NCI-H146 treated with DMSO at 0.1 percent for 48 hours (cell line): ENCODE data around the gene BORCS5.
A peak's percentile ranks its signal among the peaks of the same experiment; 100 is the strongest.

Experiments
- DNase-seq: peaks from one replicate; lab custom pipeline; 2025; ENCODE audit not compliant: unreplicated experiment; lab: John Stamatoyannopoulos, UW

Gene BORCS5

DNA sequence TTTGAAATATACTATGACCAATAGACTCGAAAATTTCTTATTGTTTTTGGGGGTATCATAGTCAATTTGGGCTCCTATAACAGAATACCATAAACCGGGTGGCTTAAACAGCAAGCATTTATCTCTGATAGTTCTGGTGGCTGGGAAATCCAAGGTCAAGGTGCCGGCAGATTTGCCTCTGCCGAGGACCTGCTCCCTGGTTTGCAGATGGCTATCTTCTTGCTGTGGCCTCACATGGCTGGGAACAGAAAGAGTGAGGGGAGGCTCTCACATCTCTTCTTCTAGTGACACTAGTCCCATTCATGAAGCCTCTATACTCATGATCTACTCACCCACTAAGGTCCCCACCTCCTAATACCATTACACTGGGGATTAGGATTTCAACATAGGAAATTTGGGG, 70.7 kb downstream of the BORCS5 start:
- DNase-seq, result no peak

DNA sequence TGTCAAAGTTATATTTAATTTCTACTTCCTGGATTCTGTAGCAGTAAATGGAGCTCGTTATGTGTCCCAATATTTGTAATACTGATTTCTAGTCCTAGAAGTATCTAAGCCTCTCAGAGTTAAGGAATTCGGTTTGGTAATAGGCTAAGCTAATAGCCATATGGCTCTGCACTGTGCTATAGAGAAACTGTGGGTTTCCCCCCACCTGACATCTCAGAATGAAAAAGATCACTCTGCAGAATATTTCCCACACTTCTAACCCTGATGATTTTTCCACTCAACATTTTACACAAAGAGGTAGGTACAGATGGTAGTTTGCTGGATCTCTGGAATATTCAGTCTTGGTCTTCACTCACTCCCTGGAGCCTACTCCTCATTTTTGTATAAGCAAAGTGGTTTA, 71.2 kb downstream of the BORCS5 start:
- no peak for DNase-seq

DNA sequence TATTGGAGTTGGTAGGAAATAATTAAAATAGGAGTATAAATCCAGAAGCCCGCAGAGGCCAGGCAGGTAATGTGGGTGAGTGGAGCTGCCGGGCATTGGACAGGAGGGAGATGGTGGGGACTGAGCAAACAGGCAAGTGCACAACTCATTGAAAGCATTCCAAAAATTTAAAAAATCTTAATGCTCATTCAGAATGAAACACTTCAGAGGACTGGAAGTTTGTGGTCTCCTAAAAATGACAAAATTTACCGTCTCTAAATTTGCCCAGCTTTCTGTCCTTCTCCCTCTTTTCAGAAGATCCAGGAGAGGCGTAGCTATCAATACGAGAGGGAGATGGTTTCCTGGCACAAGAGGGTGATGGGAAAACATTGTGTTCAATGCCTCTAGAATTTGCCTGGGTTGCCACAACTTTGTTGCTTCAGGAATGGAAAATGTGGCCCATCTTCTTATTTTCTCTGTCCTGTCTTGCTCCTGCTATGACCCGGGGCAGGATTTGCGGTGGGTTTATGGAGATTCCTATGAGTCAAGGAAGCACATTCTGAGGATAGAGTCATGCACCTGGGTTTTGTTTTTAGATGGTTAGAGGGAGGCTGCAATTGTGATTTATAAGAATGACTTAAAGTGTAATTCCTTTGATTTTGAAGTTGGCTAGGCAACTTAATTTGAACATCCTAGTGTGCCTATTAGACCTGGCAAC, 72.2 kb downstream of the BORCS5 start:
- DNase-seq, result no peak

DNA sequence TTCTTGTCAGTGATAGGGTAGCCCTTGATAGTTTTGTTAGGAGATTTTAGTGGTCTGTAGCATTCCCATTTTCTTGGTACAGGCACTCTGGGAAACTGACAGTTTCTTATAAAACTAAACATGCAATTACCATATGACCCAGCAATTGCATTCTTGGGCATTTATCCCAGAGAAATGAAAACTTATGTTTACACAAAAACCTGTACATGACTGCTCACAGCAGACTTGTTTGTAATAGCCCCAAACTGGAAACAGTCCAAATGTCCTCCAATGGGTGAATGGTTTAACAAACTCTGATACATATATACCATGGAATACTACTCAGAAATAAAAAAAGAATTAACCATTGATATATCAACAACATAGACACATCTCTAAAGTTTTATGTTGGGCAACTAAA, 75.5 kb downstream of the BORCS5 start:
- DNase-seq, result no peak

DNA sequence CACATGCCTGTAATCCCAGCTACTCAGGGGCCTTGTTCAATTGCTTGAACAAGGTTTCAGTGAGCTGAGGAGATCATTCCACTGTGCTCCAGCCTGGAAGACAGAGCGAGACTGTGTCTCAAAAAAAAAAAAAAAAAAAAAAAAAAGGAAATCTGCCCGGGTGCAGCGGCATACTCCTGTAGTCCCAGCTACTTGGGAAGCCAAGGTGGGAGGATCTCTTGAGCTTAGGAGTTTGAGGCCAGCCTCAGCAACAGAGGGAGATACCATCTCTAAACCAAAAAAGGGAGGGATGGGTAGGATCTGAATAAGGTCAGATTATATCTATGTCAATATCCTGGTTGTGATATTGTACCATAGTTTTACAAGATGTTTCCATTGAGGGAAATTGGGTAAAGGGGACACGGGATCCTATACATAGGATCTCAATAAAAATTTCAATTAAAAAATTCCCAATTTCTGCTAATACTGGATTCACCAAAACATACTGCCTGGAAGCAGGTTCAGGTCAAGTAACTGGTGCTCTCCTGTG, 76.4 kb downstream of the BORCS5 start:
- DNase-seq, result no peak

DNA sequence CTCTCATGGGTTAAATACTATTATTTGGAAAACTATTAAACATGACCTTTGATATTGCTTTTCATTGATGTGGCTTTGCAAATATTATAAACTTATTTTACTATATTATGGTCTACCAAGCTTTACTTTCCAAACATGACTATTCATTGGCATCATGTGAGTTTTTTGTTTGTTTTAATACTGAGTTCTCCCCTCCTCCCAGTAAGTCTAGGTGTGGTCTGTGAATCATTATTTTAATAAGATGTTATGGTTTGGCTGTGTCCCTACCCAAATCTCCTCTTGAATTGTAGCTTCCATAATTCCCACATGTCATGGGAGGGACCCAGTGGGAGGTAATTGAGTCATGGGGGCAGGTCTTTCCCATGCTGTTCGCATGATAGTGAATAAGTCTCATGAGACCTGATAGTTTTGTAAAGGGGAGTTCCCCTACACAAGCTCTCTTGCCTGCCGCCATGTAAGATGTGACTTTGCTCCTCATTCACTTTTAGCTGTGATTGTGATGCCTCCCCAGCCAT, 80.0 kb downstream of the BORCS5 start:
- no peak for DNase-seq

DNA sequence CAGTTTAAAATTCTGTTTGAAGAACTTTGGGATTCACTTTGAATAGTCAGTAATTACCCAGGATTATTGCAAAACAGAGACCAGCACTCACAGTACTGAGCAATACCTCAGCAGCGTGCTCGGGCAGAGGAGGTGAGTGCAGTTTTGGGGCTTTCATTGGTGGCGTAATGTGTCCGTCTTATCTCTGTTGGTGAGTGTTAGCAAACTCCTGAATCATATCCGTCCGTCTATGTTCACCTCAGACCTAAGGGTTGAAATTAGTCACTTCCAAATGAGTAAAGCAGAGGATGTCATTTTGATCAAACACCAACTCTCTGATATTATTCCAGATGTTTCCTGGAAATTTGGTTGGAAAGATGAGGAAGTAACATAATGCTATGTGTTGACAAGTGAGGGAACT, 82.8 kb downstream of the BORCS5 start:
- DNase-seq, result no peak

DNA sequence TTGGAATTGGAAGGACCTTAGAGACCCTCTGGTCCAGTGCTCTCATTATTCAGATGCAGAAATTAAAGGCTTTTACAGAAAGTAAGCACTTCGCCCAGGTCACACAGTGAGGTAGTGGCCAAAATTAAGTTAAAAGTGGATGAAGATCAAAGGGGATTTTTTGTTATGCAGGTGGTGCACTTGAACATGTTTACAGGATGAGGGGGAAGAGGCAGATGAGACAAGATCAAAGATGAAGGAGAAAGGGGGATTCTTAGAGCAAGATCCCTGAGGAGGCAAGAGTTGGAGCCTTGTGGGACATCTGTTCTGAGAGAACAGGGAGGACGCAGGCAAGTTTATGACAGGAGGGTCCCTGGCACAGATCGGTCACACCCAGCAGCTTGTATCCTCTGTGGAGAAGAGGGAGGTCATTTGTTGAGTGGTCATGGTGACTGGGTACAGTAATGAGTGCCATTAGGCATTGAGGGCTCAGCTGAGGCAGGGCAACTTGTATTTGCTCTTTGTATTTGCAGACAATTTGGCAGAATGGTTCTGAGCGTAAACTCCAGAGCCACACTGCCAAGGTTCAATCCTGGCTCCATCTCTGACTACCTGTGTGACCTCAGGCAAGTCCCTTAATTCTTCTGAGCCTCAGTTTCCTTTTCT, 84.0 kb downstream of the BORCS5 start:
- peak; percentile 95 for DNase-seq

DNA sequence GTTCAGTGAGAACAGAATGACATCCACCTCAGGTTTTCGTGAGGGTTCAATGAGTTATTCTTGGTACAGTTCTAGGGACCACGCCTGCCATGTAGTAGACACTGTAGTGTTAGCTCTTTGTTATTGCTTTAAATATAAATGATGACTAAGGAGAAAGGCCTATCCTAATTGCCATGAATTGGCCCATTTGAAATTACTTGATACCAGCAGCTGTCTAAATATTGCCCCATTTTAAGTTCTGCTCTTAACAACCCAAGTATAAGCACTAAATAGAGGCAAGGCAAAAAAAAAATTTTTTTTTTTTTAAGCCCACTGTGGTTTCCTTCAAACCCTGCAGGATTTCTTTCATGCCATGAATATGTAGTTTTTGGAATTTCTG, 84.5 kb downstream of the BORCS5 start:
- peak; percentile 95 for DNase-seq

DNA sequence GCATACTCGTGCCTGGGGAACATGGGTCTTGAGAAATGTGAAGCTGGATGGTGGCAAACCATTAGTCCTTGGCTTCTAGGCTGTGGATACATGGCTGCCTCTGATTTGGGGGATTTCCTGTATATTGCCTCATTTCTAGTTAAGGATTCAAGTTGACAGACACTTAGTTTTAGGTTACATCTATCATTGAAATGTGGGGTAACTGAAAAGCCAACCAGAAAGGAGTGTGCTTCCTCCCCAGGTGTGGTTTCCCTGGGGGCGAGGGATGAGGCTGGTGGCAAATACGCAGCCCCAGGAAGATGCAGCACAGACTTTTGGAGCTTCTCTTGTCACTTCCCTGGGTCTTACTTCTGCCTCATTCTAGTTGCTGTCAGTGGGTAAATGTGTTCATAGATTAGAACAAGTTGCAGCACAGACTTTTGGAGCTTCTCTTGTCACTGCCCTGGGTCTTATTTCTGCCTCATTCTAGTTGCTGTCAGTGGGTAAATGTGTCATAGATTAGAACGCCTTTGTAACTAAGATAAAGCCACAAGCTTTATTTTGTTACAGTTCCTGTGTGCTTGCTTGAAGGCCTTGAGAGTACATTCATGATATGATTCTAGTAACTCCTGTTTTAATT, 85.1 kb downstream of the BORCS5 start:
- DNase-seq, result peak; percentile 73

DNA sequence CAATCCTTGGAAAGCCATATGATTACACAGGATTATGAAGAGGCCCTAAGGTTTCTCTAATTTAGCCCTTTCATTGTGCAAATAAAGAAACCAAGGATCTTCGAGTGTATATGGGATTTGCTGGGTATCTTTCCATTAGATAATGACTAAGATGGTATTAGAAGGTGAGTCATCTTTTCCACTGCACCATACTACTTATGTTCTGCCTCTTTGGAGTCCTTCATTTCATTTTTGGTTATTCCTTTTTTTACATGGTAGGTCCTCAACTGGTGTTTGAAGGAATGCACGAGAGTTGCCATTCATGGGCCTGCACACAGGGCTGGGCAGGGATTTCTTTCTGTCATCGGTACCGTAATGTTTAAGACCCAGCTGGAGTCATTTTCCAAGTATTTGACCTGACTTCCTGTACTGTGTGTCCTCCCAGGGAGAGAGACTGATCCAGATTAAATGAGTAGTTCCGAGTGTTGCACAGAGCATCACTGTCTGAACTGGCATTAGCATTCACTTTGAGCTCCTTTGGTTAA, 85.7 kb downstream of the BORCS5 start:
- DNase-seq, result no peak

DNA sequence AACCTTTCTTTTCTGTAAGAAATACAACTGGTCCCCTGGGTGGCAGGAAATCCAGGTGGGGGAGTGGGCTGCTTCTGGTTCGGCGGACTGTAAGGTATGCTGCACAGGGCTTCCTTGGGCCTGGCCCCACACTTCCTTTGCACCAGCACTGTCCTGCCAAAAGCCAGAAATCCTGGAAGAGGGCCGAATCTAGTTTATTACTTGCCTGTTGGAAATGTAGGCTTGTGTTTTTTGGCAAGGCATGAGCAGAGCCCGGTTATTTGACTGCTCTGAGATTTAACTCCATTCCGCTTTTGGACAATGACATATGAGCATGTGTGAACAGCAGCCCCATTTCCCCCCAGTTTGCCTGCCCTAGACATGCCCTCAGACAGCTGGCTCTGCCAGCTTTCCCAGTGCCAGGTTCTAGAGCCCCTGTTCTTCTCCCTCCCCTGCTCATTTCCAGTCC, 86.6 kb downstream of the BORCS5 start:
- no peak for DNase-seq

DNA sequence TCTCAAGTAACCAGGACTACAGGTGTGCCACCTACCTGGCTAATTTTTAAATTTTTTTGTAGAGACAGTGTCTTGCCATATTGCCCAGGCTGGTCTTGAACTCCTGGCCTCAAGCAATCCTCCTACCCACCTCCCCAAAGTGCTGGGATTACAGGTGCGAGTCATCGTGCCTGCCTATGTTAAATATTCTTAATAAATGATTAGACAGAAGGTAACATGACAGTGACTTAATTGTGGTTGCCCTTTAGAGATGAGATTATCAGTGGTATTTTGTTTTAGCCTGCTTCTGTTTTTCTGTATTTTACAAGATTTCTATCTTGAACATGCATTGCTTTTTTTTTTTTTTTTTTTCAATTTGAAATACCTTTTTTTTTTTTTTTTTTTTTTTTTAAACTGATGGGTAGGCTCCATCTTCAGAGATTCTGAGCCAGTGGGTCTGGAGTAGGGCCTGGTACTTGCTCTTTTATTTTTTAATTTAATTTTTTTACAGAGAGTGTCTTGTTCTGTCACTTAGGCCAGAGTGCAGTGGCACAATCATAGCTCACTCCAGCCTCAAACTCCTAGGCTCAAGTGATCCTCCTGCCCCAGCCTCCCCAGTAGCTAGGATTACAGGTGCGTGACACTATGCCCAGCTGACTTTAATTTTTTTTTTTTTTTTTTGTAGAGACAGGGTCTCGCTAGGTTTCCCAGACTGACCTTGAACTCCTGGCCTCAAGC, 88.4 kb downstream of the BORCS5 start:
- DNase-seq, result no peak

DNA sequence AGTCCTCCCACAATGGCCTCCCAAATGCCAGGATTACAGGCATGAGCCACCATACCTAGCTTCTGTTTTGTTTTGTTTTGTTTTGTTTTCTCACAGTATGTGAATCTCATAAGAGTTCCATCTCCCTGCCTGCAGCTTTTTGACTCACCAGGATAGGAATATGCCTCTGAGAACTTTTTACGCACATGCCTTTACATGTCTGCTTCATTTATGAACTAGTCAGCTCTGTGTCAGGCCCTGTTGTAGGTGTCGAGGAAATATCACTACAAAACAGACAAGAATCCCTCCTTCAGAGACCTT, 89.0 kb downstream of the BORCS5 start:
- no peak for DNase-seq

DNA sequence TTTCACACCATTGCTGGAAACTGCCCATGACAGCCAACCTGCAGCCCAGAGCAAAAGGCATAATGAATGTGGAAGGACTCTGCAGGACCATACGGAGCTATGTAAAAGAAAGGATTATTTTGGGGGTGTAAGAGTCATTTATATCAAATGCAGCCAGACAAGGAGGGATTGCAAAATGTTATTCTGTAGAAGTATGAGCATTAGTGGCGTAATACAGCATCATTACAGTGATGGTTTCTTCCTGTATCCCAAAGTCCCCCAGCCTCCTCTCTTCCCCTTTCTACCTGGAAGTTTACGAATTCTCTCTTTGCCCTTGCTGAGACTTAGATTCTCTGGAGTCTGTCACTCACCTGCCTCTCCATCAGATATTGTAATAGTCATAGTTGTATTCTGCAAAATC, 89.9 kb downstream of the BORCS5 start:
- DNase-seq, result no peak

DNA sequence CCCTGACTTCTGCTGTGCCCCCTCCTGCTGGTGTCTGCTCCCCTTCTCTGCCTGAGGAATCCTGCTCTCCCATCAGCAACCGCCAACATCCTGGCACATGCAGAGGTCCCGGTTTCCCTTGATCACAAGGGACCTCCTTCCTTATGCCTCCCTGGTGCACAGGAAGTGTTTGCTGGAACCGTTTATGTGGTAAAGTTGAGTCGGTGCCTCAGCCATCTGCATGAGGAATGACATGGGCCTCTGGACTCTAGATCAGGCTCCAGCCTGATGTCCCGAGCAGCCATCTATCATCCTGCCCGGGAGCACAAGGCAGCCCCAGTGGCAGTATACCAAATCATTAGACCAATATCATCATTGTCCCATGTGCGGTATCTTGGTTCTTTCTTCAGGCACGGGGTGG, 90.4 kb downstream of the BORCS5 start:
- DNase-seq, result no peak

DNA sequence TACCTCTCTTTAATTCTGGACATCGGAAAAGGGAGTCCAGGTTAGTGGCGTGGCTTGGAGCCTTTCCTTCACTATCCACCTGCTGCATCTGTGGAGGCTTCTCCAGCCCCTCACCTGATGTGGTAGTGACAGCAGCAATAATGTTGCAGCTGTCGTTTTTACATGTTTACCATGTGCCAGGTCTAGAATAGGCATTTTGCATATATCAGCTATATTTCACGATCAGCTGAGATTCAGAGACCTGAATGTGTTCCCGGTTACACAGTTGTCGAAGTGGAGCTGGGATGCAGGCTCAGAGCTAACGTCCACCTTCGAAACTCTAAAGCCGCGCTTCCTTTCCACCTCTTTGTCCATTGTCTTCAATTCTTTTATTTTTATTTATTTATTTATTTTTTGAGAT, 91.0 kb downstream of the BORCS5 start:
- no peak for DNase-seq

DNA sequence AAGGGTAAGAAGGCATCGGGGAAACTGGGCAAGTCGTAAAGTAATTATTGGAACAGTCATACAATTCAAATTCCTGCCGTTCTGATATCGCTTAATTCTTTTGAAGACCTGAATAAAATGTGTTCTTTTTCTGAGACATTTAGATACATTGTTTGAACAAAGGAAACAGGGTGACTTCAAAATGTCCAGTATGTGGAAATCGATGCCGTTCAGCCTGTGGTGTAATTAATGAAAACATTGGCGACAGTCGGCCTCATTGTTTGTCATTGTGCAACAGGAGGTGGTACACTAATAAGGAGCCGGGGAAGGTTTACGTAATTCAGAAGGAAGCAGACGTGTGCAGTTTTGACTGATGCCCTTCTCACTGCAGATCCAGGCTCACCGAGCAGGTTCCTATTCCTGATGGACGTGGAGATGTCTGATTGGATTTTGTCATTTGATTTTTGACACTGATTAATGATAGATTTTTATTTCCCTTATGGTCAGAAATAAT, 92.7 kb downstream of the BORCS5 start:
- DNase-seq, result peak; percentile 94

DNA sequence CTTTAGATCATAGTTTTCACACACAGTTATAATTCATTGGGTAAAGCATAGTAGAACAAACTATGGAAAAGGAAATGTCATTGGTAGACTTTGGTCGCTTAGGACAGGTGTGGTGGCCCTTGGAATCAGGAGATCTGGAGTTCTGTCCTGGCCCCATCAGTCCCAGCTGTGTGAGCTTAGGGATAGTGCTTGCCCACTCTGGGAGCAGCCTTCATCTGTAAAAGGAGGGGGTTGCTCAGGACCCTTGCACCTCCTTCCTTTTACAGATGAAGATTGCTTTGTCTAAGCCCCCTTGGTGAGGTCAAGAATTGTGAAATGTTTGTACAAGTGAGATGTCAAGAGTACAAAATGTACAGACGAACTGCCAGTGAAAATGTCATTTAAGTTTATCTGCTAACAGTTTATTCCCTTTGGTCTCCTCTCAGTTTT, 93.2 kb downstream of the BORCS5 start:
- no peak for DNase-seq

DNA sequence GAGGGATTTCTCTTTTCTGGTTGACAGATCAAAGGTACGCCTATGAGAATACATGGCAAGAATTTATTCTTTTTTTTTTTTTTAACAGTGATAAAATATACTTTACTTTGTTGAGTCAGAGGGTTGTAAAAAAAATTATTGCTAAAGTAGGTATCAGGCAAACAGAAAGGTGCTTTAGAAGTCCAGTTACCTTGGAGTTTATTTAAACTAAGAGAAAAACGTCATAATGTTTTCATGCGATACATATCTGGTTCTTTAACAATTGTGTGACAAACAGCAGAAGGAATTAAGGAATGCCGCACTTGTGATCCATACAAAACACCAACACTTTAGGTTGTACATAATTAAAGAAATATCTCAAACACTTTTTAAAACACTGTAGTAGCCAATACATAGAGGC, 94.2 kb downstream of the BORCS5 start:
- DNase-seq, result no peak

DNA sequence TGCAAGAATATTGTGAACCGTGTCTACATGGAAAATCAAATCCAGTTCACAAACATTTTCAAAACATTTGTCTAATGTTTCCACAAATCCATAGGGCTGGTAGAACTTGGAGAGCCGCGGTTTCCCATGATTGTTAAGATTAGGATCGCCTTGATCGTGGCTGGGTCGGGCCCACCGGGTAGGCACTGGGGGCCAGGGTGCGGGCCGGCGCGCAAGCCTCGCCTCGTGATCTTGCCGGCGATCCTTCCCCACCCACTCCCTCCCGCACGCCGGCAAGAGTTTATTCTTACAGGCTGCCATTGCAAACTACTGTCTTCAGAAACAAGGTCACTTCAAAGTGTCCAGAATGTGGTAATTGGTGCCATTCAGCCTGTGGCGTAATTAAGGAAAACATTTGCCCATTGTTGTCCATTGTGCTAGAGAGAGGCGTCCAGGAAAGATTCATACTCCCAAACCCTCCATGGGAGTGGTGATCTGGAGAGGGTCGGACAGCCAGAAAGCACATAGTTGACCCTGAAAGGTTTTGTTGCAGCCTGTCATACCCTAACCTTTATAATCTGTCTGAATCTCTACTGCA, 95.5 kb downstream of the BORCS5 start:
- no peak for DNase-seq
